ENCODE results near the gene SNAP47. TPM values are rescaled to one million over a fixed set of nuclear protein-coding genes. Genes with fewer than 3 reads are reported as not detected.

Gene SNAP47
- total RNA-seq, 2 donors from 2014 or later: 34.0 to 35.3 TPM

GRCh38 chr1:227824204-227824603, 89.0 kb downstream of the SNAP47 start:
- DNase-seq (no peak), ATAC-seq (replicated peaks in 1 of 2) (no peak)
- H3K27me3 Mint-ChIP-seq (ENCODE audit: low read depth): no peaks in the 10 kb centered on the region
- peaks cover 4 to 8% of the 10 kb centered on the region in 2 donors for H3K36me3 Mint-ChIP-seq (ENCODE audit: insufficient read depth in 2 of 2)
- H3K9me3 Mint-ChIP-seq: peaks cover 8 to 10% of the 10 kb centered on the region in 2 donors
- H3K4me1 Mint-ChIP-seq (ENCODE audit: low read depth): peaks cover 4% of the 10 kb centered on the region
- H3K27ac Mint-ChIP-seq: no peak overlapping the region
- no peak overlapping the region for H3K4me3 Mint-ChIP-seq

- Mint-ChIP-seq H3K36me3 (ENCODE audit: insufficient read depth in 2 of 2) (peaks cover 4 to 7% of the 10 kb centered on the region in 2 donors), H3K27ac (no peak overlapping the region), H3K4me1 (ENCODE audit: low read depth) (peaks cover 4% of the 10 kb centered on the region), H3K27me3 (ENCODE audit: low read depth) (no peaks in the 10 kb centered on the region), H3K9me3 (peaks cover 2 to 14% of the 10 kb centered on the region in 2 donors), H3K4me3 (no peak overlapping the region)
- ATAC-seq (replicated peaks in 1 of 2): no peak
- no peak for DNase-seq
Measured at GRCh38 chr1:227828786-227829185, 93.6 kb downstream of the SNAP47 start.

Other genes with a start within 250 kb of the SNAP47 start
- gene ZNF678, start 171.9 kb upstream of the SNAP47 start, total RNA-seq: 10 to 100 TPM; 13.0 to 15.1 TPM
- 10 to 100 TPM in 1 of 2 donors, 1 to 10 TPM in 1; 8.7 to 11.1 TPM for gene JMJD4, start 133 bp upstream of the SNAP47 start, total RNA-seq
- not detected for gene PRSS38, start 80.2 kb downstream of the SNAP47 start, total RNA-seq
- gene WNT9A, start 212.5 kb downstream of the SNAP47 start, total RNA-seq: under 1 TPM in 1 of 2 donors, not detected in 1; 0.28 TPM

All from activated T-cell treated with anti-CD3 and anti-CD28 coated beads, Interleukin-2, amount 50 U/mL, for 72 hours (primary cell).